GM21619 (cell line): ENCODE data around the gene TNRC6C.
A peak's percentile ranks its signal among the peaks of the same experiment; 100 is the strongest.
"Not testable (repeated sequence)": the region's sequence is repeated elsewhere in the genome, so short reads cannot be mapped to it uniquely, and the experiment has no call there.

Experiments
- ATAC-seq: cut with Tn5 transposase; IDR thresholded peaks from one replicate; pipeline ENCODE4 v1.9.1; 2021; ENCODE audit not compliant: unreplicated experiment

The TNRC6C gene

DNA sequence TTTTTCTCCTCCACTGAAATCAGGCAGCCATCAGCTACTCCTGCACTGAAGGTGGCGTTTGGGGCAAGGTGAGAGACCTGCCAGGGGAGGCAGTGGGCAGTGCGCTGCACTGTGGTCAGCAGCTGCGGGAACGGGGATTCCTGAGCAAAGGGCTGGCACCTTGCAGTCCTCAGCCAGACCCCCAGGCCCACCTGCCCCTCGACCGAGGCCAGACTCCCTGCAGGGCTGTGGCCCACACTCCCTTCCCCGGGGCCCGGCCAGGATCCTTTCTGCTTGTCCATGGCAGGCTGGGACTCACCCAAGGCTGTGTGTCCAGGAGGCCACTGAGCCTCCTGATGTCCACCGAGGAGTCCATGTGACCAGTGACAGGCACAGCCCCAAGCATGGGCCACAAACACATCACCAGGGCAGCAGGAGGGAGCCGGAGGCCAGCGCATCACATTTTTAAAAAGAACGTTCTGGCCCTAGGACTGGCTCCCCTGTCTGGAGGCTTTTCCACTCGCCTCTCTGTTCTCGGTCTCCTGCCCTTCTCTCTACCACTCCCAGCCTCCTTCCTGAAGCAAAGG is 28.5 kb upstream of the TNRC6C start:
- no peak for ATAC-seq

DNA sequence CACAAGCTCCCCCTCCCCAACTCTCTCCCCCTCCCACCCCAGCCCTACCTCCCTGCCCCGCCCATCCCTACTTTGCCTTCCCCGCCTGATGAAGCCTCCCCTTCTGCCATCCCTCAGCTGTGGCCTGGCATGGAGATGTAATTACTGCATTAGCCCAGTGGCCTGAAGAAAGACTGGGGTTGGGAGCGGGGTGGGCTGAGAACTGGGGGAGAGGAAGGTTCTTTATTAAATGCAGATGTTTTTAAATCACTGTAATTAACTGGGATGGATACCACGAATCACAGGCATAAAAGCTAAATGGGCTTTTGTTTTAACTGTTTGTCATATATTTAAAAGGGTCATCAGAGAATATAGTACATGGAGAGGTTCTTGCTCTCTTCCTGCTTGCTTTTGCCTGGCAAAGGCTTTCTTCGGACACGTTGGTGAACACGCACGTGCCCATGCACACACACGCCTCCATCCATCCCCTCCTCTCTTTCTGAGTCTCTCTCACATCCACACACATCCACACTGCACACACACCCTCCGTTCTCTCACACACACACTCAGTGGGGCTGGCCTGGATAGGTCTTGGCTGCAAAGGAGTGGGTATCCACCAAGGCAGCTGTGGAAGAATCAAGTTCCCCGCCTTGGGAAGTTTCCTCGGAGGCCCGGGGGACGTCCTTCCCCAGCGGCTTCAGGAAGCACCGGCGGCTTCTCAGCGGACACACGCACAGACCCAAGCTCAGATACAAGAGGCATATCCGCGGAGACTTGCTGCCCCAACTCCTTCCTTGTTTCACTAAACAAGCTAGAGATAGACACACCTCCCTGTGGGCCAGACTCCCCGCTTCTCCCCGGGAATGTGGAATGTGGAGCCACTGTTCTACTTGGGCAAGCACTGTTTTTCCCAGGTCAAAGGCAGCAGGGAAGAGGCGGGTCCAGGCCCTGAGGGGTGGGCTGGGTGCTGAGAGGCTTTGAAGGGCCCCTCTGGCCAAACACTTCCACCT is 27.4 kb upstream of the TNRC6C start:
- ATAC-seq: no peak

DNA sequence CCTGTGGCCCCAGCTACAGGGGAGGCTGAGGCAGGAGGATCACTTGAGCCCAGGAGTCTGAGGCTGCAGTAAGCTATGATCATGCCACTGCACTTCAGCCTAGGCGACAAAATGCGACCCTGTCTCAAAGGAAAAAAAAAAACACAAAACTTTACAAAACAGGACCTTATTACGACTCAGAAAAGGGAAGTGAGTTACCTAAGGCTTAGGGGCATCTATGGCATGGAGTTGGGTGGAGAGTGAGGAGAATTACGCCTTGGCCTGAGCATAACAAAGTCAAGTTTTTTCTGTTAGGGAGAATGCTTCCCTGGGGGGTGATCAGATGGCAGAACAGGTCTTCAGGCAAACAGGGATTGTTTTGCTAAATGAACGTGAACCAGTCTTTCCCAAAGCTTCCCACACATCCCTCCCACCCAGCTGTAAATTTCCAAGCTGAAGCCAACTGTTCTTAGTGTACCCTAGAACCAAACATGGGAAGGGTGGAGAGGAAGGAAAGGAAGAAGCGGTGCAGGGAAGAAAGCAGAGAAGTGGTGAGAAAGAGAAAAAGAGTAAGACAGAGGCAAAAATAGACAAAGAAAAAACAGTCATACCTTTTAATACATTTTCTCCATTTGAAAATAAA is 24.6 kb upstream of the TNRC6C start:
- no peak for ATAC-seq

DNA sequence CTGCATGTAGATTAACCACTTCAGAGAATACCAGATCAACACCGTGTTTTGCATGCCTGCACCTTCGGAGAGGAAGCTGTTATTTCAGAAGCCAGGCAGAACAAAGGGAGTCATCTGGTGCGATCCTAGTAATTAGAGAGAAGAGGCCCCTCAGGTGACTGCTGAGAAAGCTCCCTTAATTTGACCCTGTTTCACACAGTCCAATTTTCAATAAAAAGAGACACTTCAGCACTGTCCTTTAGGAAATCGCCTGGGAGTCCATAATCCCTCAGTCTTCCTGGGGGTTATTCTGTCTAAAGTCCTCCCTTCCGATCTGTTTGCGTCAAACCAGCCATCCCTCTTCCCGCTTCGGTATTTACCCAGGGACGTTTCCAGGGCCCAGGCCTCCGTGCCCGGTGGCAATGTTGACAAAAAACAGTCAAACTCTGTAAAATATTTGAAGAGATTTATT is 23.4 kb upstream of the TNRC6C start:
- ATAC-seq: no peak

DNA sequence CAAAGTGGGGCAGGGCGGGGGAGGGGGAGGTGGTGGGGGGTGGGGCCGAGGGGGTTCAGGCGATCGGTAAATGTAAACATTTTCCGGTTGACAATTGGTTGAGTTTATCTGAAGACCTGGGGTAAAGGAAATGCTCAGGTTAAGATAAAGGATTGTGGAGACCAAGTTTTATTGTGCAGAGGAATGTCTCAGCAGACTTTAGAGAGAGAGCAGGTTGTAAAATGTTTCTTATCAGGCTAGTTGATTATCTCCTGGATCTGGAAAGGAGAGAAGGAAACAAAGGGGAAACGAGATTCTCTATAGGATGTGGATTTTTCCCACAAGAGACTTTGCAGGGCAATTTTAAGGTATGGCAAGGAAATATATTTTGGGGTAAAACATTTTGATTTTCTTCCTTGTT is 22.8 kb upstream of the TNRC6C start:
- ATAC-seq: not testable (repeated sequence)

DNA sequence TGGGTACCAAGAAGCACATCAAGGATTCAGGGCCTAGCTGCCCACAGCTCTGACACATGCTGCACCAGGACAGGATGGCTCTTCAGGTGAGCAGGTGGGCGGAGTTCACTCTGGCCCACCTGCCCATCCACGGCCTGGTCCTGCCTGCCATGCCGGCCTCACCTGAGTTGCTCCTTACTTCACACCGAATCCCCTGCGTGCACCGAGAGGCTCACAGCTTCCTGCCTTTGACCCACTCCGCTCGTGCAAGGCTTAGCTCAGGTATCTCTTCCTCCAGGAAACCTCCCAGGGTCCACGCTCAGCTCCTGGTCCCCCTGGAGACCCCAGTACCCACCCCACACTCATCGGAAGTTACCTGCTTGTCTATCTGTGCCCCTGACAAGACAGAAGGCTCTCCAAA is 21.6 kb upstream of the TNRC6C start:
- no peak for ATAC-seq

- no peak for ATAC-seq
Measured at GRCh38 chr17:77941004-77941403, 17.5 kb upstream of the TNRC6C start.

GRCh38 chr17:77942112-77942988 is 16.2 kb upstream of the TNRC6C start:
- ATAC-seq: no peak

DNA sequence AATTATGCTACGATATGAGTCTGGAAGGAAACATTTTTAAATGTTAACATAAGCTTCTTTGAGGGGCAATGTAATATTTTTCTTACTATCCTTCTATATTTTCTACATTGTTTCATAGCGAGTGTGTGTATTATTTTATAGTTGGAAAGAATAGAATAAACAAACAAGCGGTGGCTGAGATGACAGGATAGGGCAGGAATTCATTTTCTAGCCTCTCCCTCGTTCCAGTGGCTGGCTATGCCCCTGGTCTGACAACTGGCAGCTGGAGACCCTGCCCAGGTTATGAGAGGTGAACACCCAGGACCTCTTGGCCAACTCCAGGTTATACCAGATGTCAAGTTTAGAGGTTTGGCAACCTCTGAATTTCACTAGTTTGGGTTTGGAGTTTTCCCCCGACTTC is 14.5 kb upstream of the TNRC6C start:
- ATAC-seq: no peak

GRCh38 chr17:77944390-77945222 is 13.9 kb upstream of the TNRC6C start:
- no peak for ATAC-seq

DNA sequence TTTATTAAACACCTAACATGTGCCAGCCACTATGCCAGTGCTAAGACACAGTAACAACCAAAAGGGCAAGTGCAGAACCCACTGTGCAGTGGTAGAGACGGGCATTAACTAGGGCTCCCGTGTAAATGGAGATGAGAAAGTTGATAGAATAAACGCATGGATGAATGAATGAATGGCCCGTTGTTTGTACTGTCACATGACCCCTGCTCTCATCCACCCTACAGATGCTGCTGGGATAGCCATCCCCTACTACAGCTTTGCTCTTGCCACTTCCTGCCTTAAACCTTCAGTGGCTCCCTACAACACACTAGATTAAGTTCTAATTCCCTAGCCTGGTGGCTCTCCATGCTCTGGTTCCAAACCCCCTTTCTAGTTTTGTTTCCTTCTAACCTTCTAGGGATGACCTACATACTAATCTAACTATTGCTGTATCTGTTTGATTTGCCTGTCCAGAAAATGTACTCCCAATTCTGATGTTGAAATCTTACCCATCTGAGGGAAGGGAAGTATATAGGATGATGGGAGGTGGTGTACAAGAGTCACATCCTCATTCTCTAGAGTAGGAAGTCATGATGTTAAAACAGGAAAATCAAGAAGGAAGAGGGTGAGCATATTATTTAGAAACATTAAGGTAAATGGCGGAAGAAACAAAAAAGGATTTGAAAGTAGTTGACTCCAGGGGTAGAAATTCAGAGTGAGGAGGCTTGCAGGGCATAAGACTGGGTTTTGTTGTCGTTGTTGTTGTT is 11.4 kb upstream of the TNRC6C start:
- ATAC-seq: no peak

- no peak for ATAC-seq
Measured at GRCh38 chr17:77948690-77949114, 9.8 kb upstream of the TNRC6C start.

DNA sequence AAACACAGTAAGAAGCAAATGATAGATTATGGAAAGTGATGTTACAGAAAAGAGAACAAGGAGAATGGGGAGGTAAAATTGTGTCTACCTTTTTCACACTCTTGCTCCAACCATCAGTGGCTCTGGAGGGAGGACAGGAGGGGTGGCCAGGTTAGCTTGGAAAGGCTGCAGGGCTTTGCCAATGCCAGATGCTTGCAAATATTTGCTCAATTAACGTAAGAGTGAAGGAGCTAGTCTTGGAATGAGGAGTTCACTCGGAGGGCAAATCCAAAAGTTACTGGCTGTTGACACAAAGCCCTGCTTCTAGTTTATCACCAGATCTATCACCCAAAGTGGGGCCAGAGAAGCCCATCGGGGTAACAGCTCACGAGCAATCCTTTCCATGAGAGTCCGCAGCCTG is 7.4 kb upstream of the TNRC6C start:
- ATAC-seq: no peak

DNA sequence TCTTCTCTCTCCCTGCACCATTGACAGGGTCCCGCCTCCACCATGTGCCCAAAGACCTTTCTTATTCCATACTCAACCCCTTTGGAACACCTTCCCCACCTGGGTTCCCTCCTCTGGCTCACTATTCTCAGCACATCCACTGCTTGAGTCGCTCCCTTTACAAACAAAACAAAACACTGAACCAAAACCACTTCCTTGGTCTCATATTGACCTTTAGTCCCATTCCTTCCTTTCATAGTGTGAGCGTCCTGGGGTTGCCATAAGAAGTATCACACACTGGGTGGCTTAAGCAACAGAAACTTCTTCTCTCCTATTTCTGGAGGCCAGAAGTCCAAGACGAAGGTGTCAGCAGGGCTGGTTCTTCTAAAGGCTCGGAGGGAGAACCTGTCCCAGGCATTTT is 6.1 kb upstream of the TNRC6C start:
- no peak for ATAC-seq

GRCh38 chr17:77957235-77957856 is 1.2 kb upstream of the TNRC6C start:
- no peak for ATAC-seq

DNA sequence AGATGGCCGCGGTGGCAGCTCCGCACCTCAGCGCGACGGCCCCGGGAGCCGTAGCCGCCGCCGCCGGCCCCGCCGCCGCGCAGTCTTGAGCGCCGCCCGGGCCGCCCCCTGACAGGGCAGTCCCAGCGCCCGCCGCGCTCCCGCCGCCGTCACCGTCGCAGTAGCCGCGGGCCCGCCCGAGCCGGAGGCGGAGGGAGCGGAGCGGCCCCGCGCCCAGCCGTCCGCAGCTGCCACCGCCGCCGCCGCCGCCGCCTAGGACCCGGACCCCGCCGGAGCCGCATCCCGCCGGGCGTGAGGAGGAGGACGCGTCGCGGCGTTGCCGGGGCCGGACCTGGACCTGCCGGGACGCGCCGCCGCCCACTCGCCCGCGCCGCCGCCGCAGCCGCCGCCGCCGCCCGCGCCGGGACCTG is 218 bp downstream of the TNRC6C start:
- peak; percentile 10 for ATAC-seq

- no peak for ATAC-seq
Measured at GRCh38 chr17:77959126-77959925, 823 bp downstream of the TNRC6C start.

DNA sequence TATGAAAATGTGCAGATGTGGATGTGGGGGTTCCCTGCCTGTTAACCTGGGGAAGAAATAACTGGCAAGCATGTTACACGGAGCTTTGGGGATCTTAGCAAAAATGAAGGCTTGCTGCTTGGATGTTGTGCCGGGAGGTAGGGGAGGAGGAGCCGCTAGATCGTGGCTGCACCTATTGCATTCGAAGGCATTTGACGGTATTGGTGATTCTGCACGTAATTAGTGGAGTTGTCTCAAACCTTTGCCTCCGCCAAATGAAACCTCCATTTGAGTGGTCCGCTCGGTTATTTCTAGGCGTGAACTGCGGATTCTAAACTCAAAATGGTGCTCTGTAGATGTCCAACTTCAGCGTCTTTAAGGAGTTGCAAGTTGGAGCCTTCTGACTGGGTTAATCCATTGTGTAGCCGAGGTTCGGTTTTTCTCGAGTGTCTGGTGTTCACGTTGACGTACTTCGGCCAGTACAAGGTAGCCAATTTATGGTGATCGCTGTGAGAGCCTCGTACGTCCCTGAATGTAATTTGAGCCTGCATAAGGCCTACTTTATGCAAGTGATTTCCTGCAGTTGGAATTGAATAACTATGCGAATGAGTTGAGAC is 1.5 kb downstream of the TNRC6C start:
- no peak for ATAC-seq
